Left lung (tissue), 10 donors: Measurements from ENCODE around the gene PDPR. TPM values are rescaled to one million over a fixed set of nuclear protein-coding genes. Genes with fewer than 3 reads are reported as not detected.
A peak's percentile ranks its signal among the peaks of the same experiment; 100 is the strongest.

Experiments
- ATAC-seq: fragments of 200-7000 bp; cut with Tn5 transposase; one replicate; pipeline ENCODE4 v1.9.1; 2020; ENCODE audit warnings: moderate library complexity
- DNase-seq, 4 donors: peaks; one replicate each; pipeline ENCODE4 v3.0.0-alpha.2; 2013 to 2020
- H3K27ac ChIP-seq, 2 donors: fragments of 200-600 bp; sonication (generic) in 1 of 2; one replicate each; pipeline versions ENCODE4 v1.5.0 to v1.8.0; 2020 to 2021
- H3K27me3 ChIP-seq, 2 donors: fragments of 200-600 bp; sonication (generic) in 1 of 2; one replicate each; pipeline versions ENCODE4 v1.5.0 to v1.8.0; 2020 to 2021
- H3K36me3 ChIP-seq, 2 donors: fragments of 200-600 bp; sonication (generic) in 1 of 2; one replicate each; pipeline versions ENCODE4 v1.5.0 to v1.8.0; 2020 to 2021
- H3K4me1 ChIP-seq, 2 donors: fragments of 200-600 bp; one replicate each; pipeline ENCODE4 v1.8.0; 2021
- H3K4me3 ChIP-seq, 2 donors: fragments of 200-600 bp; sonication (generic) in 1 of 2; one replicate each; pipeline versions ENCODE4 v1.5.0 to v1.8.0; 2020 to 2021; ENCODE audit warnings: mild to moderate bottlenecking in 1 of 2
- H3K9me3 ChIP-seq, 2 donors: fragments of 200-600 bp; sonication (generic) in 1 of 2; one replicate each; pipeline versions ENCODE4 v1.5.0 to v1.8.0; 2020 to 2021
- intact Hi-C, 2 donors: fragments of 100-400 bp; cut with DNase I; formaldehyde crosslinking; loops; one replicate each; pipeline versions ENCODE4 v1.11.2 to v1.14.2; 2022
- polyA plus RNA-seq, 6 donors: library from polyadenylated mRNA; unstranded; fragments of 120-200 nt; gene quantifications; one replicate each; pipeline ENCODE4 v1.2.1, GENCODE V29; 2013; ENCODE audit not compliant: insufficient read length in 6 of 6
- total RNA-seq, 2 donors: library from RNA; stranded (reverse); fragmentation: NEBNext Ultra II Directional; extraction: Animal tissue kit (Norgen Biotek cat#: 25700); gene quantifications; one replicate each; pipeline ENCODE4 v1.2.1, GENCODE V29; 2021
- TF ChIP-seq, protein P1 (sequence below), 2 donors: fragments of 200-600 bp; sonication (generic) in 1 of 2; IDR thresholded peaks; one replicate each; pipeline versions ENCODE4 v1.5.0 to v1.8.0; 2021; ENCODE audit warnings: antibody characterized with exemption in 2 of 2
- donor health status: DM: no; HTN: yes; CAD: no.
- donor health status: DM: no; HTN: no; CAD: no.

The PDPR gene
- total and polyA plus RNA-seq, 8 donors = 16.5 to 47.2 (median 38.8) TPM

DNA sequence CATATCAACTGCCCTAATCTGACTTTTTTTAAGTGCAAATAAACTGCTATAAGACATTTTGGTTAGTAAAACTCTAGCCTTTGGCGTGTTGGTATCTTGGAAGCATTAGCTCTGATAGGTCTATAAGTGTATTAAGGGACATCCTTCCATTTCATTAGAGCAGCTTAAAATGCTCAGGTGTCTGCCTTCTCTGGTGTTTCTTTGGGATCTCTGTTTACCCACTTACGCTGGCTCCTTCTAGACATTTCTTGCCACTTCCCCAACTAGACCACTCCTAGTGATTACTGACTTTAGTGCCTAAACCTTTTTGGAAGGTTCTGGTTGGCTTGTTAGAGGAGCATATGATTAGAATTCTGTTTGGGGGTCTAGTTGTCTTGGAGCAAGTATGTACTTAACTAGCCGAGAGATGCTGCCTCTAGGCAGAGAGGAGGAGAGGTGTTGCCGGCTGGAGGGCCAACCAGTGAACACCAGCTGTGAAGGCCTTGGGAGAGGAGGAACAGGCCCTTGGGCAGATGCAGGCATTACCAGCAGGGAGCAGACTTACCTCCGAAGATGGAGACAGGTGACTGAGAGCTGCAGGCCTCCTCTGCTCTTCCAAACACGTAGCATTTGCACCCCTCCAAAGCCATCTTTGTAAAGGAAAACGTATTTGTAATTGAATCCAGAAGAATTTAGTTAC, 44.3 kb downstream of the PDPR start:
- peak in 1 of 4 donors; percentile 25 for DNase-seq
- Histone ChIP-seq H3K4me1 (no peaks in the 10 kb centered on the region), H3K9me3 (no peaks in the 10 kb centered on the region), H3K27me3 (no peaks in the 10 kb centered on the region), H3K27ac (no peak overlapping the region), H3K36me3 (peaks cover 0 to 95% of the 10 kb centered on the region in 2 donors), H3K4me3 (no peak overlapping the region)
- intact Hi-C loops = no loop called here
- no peak for ATAC-seq
- TF ChIP-seq, protein P1, sequence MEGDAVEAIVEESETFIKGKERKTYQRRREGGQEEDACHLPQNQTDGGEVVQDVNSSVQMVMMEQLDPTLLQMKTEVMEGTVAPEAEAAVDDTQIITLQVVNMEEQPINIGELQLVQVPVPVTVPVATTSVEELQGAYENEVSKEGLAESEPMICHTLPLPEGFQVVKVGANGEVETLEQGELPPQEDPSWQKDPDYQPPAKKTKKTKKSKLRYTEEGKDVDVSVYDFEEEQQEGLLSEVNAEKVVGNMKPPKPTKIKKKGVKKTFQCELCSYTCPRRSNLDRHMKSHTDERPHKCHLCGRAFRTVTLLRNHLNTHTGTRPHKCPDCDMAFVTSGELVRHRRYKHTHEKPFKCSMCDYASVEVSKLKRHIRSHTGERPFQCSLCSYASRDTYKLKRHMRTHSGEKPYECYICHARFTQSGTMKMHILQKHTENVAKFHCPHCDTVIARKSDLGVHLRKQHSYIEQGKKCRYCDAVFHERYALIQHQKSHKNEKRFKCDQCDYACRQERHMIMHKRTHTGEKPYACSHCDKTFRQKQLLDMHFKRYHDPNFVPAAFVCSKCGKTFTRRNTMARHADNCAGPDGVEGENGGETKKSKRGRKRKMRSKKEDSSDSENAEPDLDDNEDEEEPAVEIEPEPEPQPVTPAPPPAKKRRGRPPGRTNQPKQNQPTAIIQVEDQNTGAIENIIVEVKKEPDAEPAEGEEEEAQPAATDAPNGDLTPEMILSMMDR (IDR thresholded peaks at IDR 0.05) = no peak

DNA sequence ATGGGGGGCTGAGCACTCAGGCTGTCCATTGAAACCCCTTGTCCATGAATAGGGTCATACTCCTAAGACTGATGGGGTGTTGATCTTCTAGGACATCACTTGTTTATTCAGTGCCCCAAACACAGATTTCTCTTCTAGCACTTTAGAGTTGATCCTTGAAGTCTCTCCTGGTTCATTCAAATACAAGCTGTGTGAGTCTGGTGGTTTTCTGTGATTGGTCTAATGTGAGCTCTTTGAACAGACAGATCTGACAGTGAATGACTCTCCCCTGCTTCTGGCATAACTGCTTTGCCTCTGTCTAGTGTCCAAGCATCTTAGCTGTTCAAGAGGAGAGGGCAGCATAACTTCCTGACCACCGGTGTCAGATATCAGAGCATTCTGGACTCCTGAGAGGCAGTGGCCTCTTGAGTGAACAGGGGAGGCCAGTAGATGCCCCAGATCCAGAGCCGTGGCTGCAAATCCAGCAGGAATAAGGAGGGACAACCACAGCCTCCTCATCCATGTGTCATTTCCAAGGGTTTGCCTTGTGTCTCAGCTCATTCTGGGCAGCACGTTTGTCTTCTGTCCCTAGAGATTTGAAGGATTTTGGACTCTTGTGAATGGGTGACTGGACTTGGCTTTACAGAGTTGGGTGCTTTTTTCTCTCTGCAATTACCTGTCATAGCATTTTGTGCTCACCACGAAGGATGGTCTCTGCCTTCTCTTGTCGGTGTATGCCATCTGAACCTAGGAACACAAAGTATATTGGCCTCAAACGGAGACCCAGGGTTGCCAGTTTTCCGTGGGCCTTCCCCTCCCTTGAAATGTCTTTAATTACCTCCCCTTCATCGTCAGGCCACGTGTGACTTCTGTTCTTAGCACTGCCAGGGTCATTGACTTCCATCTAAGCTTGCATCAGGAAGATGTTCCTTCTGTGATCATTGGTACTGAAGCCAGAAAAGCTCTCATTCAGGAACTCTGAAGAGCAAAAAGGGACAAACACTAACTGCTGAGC, 45.5 kb downstream of the PDPR start:
- Histone ChIP-seq H3K4me3 (no peak overlapping the region), H3K27ac (no peak overlapping the region), H3K4me1 (no peaks in the 10 kb centered on the region), H3K27me3 (no peaks in the 10 kb centered on the region), H3K36me3 (peaks cover 0 to 83% of the 10 kb centered on the region in 2 donors), H3K9me3 (no peaks in the 10 kb centered on the region)
- intact Hi-C loops = no loop called here
- DNase-seq (peak in 1 of 4 donors; percentile 44), ATAC-seq (no peak)
- TF ChIP-seq, protein P1 (IDR thresholded peaks at IDR 0.05) = no peak

DNA sequence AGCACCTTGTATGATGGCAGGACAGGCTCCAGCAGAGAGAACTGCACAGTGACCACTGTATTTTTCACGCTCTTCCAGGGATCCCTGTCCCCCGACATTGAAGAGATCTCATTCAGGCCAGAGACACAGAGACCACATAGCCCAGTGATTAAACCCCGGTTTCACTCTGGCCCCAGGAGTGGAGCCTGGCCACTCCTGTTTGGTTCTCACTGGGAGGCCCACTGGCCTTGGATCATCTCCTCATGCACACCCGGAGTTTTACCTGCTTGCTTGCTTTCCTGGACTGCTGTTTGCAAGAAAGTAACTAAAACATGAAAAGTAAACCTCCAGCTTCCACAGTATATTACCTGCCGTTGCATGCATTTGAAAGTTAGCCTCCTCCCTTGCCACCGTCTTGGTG, 46.3 kb downstream of the PDPR start:
- H3K36me3 ChIP-seq = peaks cover 0 to 75% of the 10 kb centered on the region in 2 donors
- ATAC-seq = no peak
- TF ChIP-seq, protein P1 (IDR thresholded peaks at IDR 0.05) = no peak

DNA sequence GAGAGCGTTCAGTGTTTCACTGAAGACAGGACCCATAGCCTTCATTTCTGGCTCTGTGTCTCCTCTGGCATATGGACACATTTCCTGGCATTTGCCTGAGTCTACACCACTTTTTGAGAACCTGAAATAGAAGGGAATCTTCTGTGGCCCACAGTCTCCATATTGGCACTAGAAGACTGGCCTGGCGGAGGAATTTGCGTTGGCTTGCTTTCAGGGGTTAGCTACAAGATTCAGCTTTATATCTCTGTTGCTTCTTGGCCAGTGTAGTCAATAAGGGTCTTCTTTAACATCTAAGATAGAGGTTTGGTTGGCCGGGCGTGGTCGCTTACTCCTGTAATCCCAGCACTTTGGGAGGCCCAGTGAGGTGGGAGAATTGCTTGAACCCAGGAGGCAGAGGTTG, 46.7 kb downstream of the PDPR start:
- Histone ChIP-seq H3K27me3 (no peaks in the 10 kb centered on the region), H3K4me1 (no peaks in the 10 kb centered on the region), H3K9me3 (no peaks in the 10 kb centered on the region), H3K27ac (no peak overlapping the region), H3K36me3 (peaks cover 0 to 71% of the 10 kb centered on the region in 2 donors), H3K4me3 (no peak overlapping the region)
- ATAC-seq = no peak
- peak in 1 of 4 donors; percentile 54 for DNase-seq
- TF ChIP-seq, protein P1 (IDR thresholded peaks at IDR 0.05) = no peak
- intact Hi-C loops = no loop called here

More for the DNA sequence above, 46.3 kb downstream of the PDPR start:
- no peaks in the 10 kb centered on the region for H3K9me3 ChIP-seq
- intact Hi-C loops = no loop called here
- H3K4me3 ChIP-seq = no peak overlapping the region
- DNase-seq = peak in 1 of 4 donors; percentile 18
- H3K27me3 ChIP-seq = no peaks in the 10 kb centered on the region
- H3K4me1 ChIP-seq = no peaks in the 10 kb centered on the region
- H3K27ac ChIP-seq = no peak overlapping the region

DNA sequence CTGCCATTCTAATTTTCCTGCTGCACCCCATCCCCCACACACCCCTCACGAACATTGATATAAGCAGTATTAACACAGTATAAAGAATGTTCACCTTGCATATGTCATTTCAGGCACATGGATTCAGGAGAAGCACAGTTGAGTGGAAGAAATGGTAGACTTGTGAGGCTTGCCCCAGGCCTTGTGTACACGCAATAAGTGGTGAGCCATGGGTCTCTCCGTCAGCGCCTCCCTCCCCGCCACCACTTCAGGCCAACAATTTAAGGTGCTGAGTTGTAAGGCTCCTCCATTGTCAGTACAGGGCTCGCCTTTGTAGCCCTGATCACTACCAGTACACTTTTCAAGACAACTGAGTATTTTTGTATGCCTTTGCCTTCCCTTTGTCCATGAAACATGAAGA, 47.2 kb downstream of the PDPR start:
- H3K36me3 ChIP-seq = peaks cover 0 to 66% of the 10 kb centered on the region in 2 donors
- ATAC-seq = peak; percentile 29
- DNase-seq = peak in 1 of 4 donors; percentile 43
- H3K4me3 ChIP-seq = no peak overlapping the region
- no peaks in the 10 kb centered on the region for H3K27me3 ChIP-seq
- no peaks in the 10 kb centered on the region for H3K9me3 ChIP-seq
- no peak overlapping the region for H3K27ac ChIP-seq
- intact Hi-C loops = no loop called here
- TF ChIP-seq, protein P1 (IDR thresholded peaks at IDR 0.05) = no peak
- H3K4me1 ChIP-seq = no peaks in the 10 kb centered on the region
